C4-2B (cell line): ENCODE results near the gene SACM1L.

Experiments used
- CTCF ChIP-seq: fragments of 450-650 bp; conservative IDR thresholded peaks from 2 replicates; pipeline ENCODE4 v1.5.1; 2017; ENCODE audit warnings: mild to moderate bottlenecking
- ZFX ChIP-seq: fragments of 450-650 bp; IDR thresholded peaks from 2 replicates; pipeline ENCODE4 v1.6.1; 2017

DNA sequence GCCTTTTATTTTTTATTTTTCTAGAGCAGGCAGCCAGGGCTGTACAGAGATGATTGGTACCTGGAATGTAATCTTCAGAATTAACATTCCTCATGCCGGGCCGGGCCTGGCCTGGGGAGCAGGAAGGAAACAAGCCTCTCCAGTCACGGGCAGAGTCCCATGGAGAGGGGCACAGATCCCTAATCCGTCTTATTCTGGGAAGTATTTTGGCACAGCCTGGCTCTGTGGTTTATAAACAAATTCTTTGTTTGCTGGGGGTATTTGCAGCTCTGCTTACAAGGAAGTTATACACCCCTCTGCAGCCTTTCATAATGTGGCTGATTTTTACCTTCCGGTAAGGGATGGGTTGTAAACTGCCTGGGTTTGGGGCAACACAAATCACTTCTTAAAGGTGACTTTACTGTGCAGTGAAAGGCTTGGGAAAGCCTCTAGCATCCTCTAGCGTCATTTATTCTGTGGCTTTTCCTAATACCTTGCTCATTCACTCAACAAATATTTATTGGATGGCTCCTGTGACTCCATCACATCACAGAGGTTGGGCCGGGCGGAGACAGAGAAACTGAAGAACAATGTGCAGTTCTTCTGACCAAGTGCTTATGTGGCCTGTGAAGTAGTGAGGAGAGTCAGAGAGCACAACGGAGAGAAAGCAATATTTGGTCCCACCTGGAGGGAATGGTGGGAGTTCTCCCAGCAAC, 104.4 kb downstream of the SACM1L start:
- TF ChIP-seq CTCF (no peak; the same call in 1 of the 2 replicates), ZFX (no peak)
